Endothelial cell (in vitro differentiated cells): ENCODE measurements around the gene CACNA1D. TPM values are rescaled to one million over a fixed set of nuclear protein-coding genes. Genes with fewer than 3 reads are reported as not detected.

ENCODE experiments used
- DNase-seq: peaks from one replicate; pipeline ENCODE4 v3.0.0; 2021; ENCODE audit warnings: low spot score
- H3K27ac Mint-ChIP-seq: one replicate; pipeline ENCODE4 v1.8.0; 2021; ENCODE audit warnings: mixed read lengths, inconsistent platforms; ENCODE audit not compliant: unreplicated experiment
- H3K27me3 Mint-ChIP-seq: one replicate; pipeline ENCODE4 v1.8.0; 2021; ENCODE audit warnings: mild to moderate bottlenecking, moderate library complexity, mixed read lengths, inconsistent platforms; ENCODE audit not compliant: unreplicated experiment
- H3K36me3 Mint-ChIP-seq: one replicate; pipeline ENCODE4 v1.8.0; 2021; ENCODE audit warnings: mild to moderate bottlenecking, low read depth, mixed read lengths, inconsistent platforms; ENCODE audit not compliant: unreplicated experiment
- H3K4me1 Mint-ChIP-seq: one replicate; pipeline ENCODE4 v1.8.0; 2021; ENCODE audit warnings: mild to moderate bottlenecking, mixed read lengths, inconsistent platforms; ENCODE audit not compliant: unreplicated experiment
- H3K4me3 Mint-ChIP-seq: one replicate; pipeline ENCODE4 v1.8.0; 2021; ENCODE audit warnings: mild to moderate bottlenecking, mixed read lengths, inconsistent platforms; ENCODE audit not compliant: unreplicated experiment
- H3K9me3 Mint-ChIP-seq: one replicate; pipeline ENCODE4 v1.8.0; 2021; ENCODE audit warnings: mixed read lengths, inconsistent platforms; ENCODE audit not compliant: unreplicated experiment
- CTCF ChIP-seq: fragments of 200-600 bp; sonication (generic); IDR thresholded peaks from one replicate; pipeline ENCODE4 v1.5.0; 2021; ENCODE audit warnings: antibody characterized with exemption; ENCODE audit not compliant: unreplicated experiment
- total RNA-seq: library from RNA; stranded (reverse); fragmentation: NEBNext Ultra II Directional; extraction: Animal tissue kit (Norgen Biotek cat#: 25700); gene quantifications from one replicate; pipeline ENCODE4 v1.2.1, GENCODE V29; 2021; ENCODE audit not compliant: unreplicated experiment

The CACNA1D gene
- total RNA-seq, 1 donor from 2014 or later, result 208 TPM

GRCh38 chr3:53516339-53516738 lies 21.9 kb downstream of the CACNA1D start:
- Mint-ChIP-seq H3K27me3 (peaks cover 2% of the 10 kb centered on the region), H3K4me1 (no peaks in the 10 kb centered on the region), H3K36me3 (no peaks in the 10 kb centered on the region), H3K4me3 (no peak overlapping the region), H3K27ac (no peak overlapping the region), H3K9me3 (no peaks in the 10 kb centered on the region)
- no peak for TF ChIP-seq CTCF
- no peak for DNase-seq

GRCh38 chr3:53518495-53518981 lies 24.1 kb downstream of the CACNA1D start:
- no peak overlapping the region for H3K4me3 Mint-ChIP-seq
- no peaks in the 10 kb centered on the region for H3K36me3 Mint-ChIP-seq
- no peak overlapping the region for H3K27ac Mint-ChIP-seq
- H3K27me3 Mint-ChIP-seq, result no peaks in the 10 kb centered on the region
- no peaks in the 10 kb centered on the region for H3K9me3 Mint-ChIP-seq
- DNase-seq, result no peak
- H3K4me1 Mint-ChIP-seq, result no peaks in the 10 kb centered on the region
- no peak for TF ChIP-seq CTCF

- Mint-ChIP-seq H3K36me3 (no peaks in the 10 kb centered on the region), H3K4me1 (peaks cover 6% of the 10 kb centered on the region), H3K27me3 (no peaks in the 10 kb centered on the region), H3K27ac (no peak overlapping the region), H3K4me3 (no peak overlapping the region), H3K9me3 (no peaks in the 10 kb centered on the region)
- DNase-seq, result no peak
- TF ChIP-seq CTCF, result no peak
These were observed 24.8 kb downstream of the CACNA1D start for GRCh38 chr3:53519065-53519709.

GRCh38 chr3:53523346-53523745 lies 28.9 kb downstream of the CACNA1D start:
- H3K36me3 Mint-ChIP-seq, result no peaks in the 10 kb centered on the region
- no peak for DNase-seq
- no peaks in the 10 kb centered on the region for H3K9me3 Mint-ChIP-seq
- peaks cover 14% of the 10 kb centered on the region for H3K4me1 Mint-ChIP-seq
- no peaks in the 10 kb centered on the region for H3K27me3 Mint-ChIP-seq
- no peak overlapping the region for H3K4me3 Mint-ChIP-seq
- H3K27ac Mint-ChIP-seq, result no peak overlapping the region
- no peak for TF ChIP-seq CTCF

GRCh38 chr3:53524566-53524965 lies 30.2 kb downstream of the CACNA1D start:
- no peaks in the 10 kb centered on the region for H3K27me3 Mint-ChIP-seq
- no peak for TF ChIP-seq CTCF
- no peaks in the 10 kb centered on the region for H3K36me3 Mint-ChIP-seq
- no peak overlapping the region for H3K27ac Mint-ChIP-seq
- no peak overlapping the region for H3K4me3 Mint-ChIP-seq
- peaks cover 14% of the 10 kb centered on the region for H3K4me1 Mint-ChIP-seq
- DNase-seq, result no peak
- H3K9me3 Mint-ChIP-seq, result no peaks in the 10 kb centered on the region
